GM23338 (cell line): Measurements from ENCODE around the gene AGBL4. TPM values are rescaled to one million over a fixed set of nuclear protein-coding genes. Genes with fewer than 3 reads are reported as not detected.

Experiments
- ATAC-seq: fragments of 200-7000 bp; cut with Tn5 transposase; 3 replicates; pipeline ENCODE4 v1.9.1; 2020
- DNase-seq: peaks from one replicate; pipeline ENCODE4 v3.0.0-alpha.2; 2015; ENCODE audit warnings: low spot score
- H2AFZ ChIP-seq: fragments of 200-600 bp; sonication (generic); 2 replicates; pipeline ENCODE4 v1.8.0; 2016; ENCODE audit warnings: antibody characterized with exemption, mild to moderate bottlenecking, moderate library complexity
- H3F3A ChIP-seq: fragments of 200-600 bp; sonication (generic); replicated peaks from 2 replicates; pipeline ENCODE4 v1.8.0; 2017; ENCODE audit warnings: antibody characterized with exemption, mixed run types, low read depth
- H3K27ac ChIP-seq: fragments of 200-600 bp; sonication (generic); 2 replicates; pipeline ENCODE4 v1.6.1; 2016; ENCODE audit warnings: low read depth
- H3K27me3 ChIP-seq: fragments of 200-600 bp; sonication (generic); 2 replicates; pipeline ENCODE4 v1.8.0; 2016; ENCODE audit warnings: mild to moderate bottlenecking, mixed run types, moderate library complexity; ENCODE audit not compliant: insufficient read depth
- H3K36me3 ChIP-seq: fragments of 200-600 bp; sonication (generic); 2 replicates; pipeline ENCODE4 v1.8.0; 2016; ENCODE audit warnings: mild to moderate bottlenecking; ENCODE audit not compliant: insufficient read depth
- H3K4me1 ChIP-seq: fragments of 200-600 bp; sonication (generic); 2 replicates; pipeline ENCODE4 v1.8.0; 2016; ENCODE audit warnings: mild to moderate bottlenecking, moderate library complexity; ENCODE audit not compliant: insufficient read depth
- H3K4me2 ChIP-seq: fragments of 200-600 bp; sonication (generic); 2 replicates; pipeline ENCODE4 v1.7.1; 2017; ENCODE audit warnings: mixed run types
- H3K4me3 ChIP-seq: fragments of 200-600 bp; sonication (generic); 2 replicates; pipeline ENCODE4 v1.6.1; 2016; ENCODE audit warnings: mixed run types
- H3K79me2 ChIP-seq: fragments of 200-600 bp; sonication (generic); replicated peaks from 2 replicates; pipeline ENCODE4 v1.8.0; 2017; ENCODE audit warnings: mild to moderate bottlenecking; ENCODE audit not compliant: insufficient read depth
- H3K9me2 ChIP-seq: fragments of 200-600 bp; sonication (generic); 2 replicates; pipeline ENCODE4 v1.8.0; 2017; ENCODE audit not compliant: insufficient read depth
- H4K20me1 ChIP-seq: fragments of 200-600 bp; sonication (generic); replicated peaks from 2 replicates; pipeline ENCODE4 v1.8.0; 2017; ENCODE audit warnings: mild to moderate bottlenecking; ENCODE audit not compliant: insufficient read depth
- H3K27ac Mint-ChIP-seq: 2 replicates; pipeline ENCODE4 v1.8.0; 2020; ENCODE audit warnings: inconsistent platforms, mild to moderate bottlenecking, moderate library complexity, mixed read lengths
- H3K27me3 Mint-ChIP-seq: 3 replicates; pipeline ENCODE4 v1.8.0; 2022; ENCODE audit warnings: low read depth, mild to moderate bottlenecking, moderate library complexity, mixed read lengths, inconsistent platforms; ENCODE audit not compliant: insufficient read depth, poor library complexity
- H3K36me3 Mint-ChIP-seq: 3 replicates; pipeline ENCODE4 v1.8.0; 2021; ENCODE audit warnings: low read depth, mild to moderate bottlenecking, inconsistent platforms, moderate library complexity, mixed read lengths
- H3K4me1 Mint-ChIP-seq: 3 replicates; pipeline ENCODE4 v1.8.0; 2020; ENCODE audit warnings: mild to moderate bottlenecking, inconsistent platforms, mixed read lengths
- H3K4me3 Mint-ChIP-seq: 3 replicates; pipeline ENCODE4 v1.8.0; 2021; ENCODE audit warnings: moderate library complexity, mild to moderate bottlenecking, inconsistent platforms, mixed read lengths
- H3K9me3 Mint-ChIP-seq: 3 replicates; pipeline ENCODE4 v1.8.0; 2020; ENCODE audit warnings: moderate library complexity, mild to moderate bottlenecking, inconsistent platforms, mixed read lengths
- CREB1 ChIP-seq: fragments of 250-450 bp; sonication (Bioruptor Pico); IDR thresholded peaks from 2 replicates; pipeline ENCODE4 v1.5.0; 2020; ENCODE audit warnings: low read depth, mild to moderate bottlenecking, moderate library complexity
- CTCF ChIP-seq, 2 experiments: fragments of 200-600 bp in 1 of 2; sonication (generic) in 1 of 2; conservative IDR thresholded peaks; 2 replicates each; pipeline versions ENCODE4 v1.5.1 to v1.6.1; 2016 to 2017; ENCODE audit warnings: antibody characterized with exemption in 2 of 2, low read depth in 2 of 2, mild to moderate bottlenecking in 2 of 2, moderate library complexity in 1 of 2
- EZH2 ChIP-seq: fragments of 200-600 bp; sonication (generic); IDR thresholded peaks from one replicate; pipeline ENCODE4 v1.8.0; 2017; ENCODE audit warnings: antibody characterized with exemption, mild to moderate bottlenecking, low read depth; ENCODE audit not compliant: unreplicated experiment
- EZH2phosphoT487 ChIP-seq: fragments of 200-600 bp; sonication (generic); IDR thresholded peaks from one replicate; pipeline ENCODE4 v1.8.1; 2018; ENCODE audit warnings: antibody characterized with exemption; ENCODE audit not compliant: unreplicated experiment
- JUNB ChIP-seq: IDR thresholded peaks from one replicate; pipeline ENCODE4 v1.6.1; 2016; ENCODE audit warnings: antibody characterized with exemption; ENCODE audit not compliant: unreplicated experiment
- NANOG ChIP-seq: IDR thresholded peaks from 2 replicates; pipeline ENCODE4 v1.6.1; 2016; ENCODE audit warnings: antibody characterized with exemption, borderline replicate concordance
- REST ChIP-seq: IDR thresholded peaks from one replicate; pipeline ENCODE4 v1.6.1; 2018; ENCODE audit warnings: antibody characterized with exemption; ENCODE audit not compliant: unreplicated experiment
- ZNF114 ChIP-seq: fragments of 250-450 bp; sonication (Bioruptor Pico); IDR thresholded peaks from 2 replicates; pipeline ENCODE4 v1.5.0; 2020; ENCODE audit warnings: mild to moderate bottlenecking, moderate library complexity
- ZNF462 ChIP-seq: fragments of 250-450 bp; sonication (Bioruptor Pico); IDR thresholded peaks from 2 replicates; pipeline ENCODE4 v1.5.0; 2020; ENCODE audit warnings: mild to moderate bottlenecking, moderate library complexity
- polyA plus RNA-seq: library from polyadenylated mRNA; unstranded; fragments of >200 nt; fragmentation: Nextera tagmentation; extraction: Ambion mirVana; gene quantifications from 2 replicates; pipeline ENCODE4 v1.2.1, GENCODE V29; 2016
- total RNA-seq: library from RNA; depleted of rRNA; stranded (reverse); fragments of >200 nt; shearing (Covaris generic); gene quantifications from 2 replicates; pipeline ENCODE4 v1.2.3, GENCODE V29; 2014

The AGBL4 gene
- total and polyA plus RNA-seq, 2 experiments from 2014 or later: 0.91 to 1.5 TPM

- TF ChIP-seq CTCF (conservative IDR thresholded peaks at IDR 0.05; ENCODE audit: low read depth in 2 of 2) (no peak), EZH2phosphoT487 (no peak), REST (no peak), CREB1 (no peak), ZNF114 (CRISPR knock-in tag) (no peak)
Observed at GRCh38 chr1:49136738-49137251, 887.0 kb downstream of the AGBL4 start (continued).

- no peaks in the 10 kb centered on the region for H3K9me2 ChIP-seq
- H3K27me3 ChIP-seq: no peaks in the 10 kb centered on the region
- no peaks in the 10 kb centered on the region for H3K4me1 ChIP-seq
- ATAC-seq: no peak
- H3K27ac ChIP-seq: no peak overlapping the region
- peaks cover 74% of the 10 kb centered on the region for H3K9me3 Mint-ChIP-seq
- no peaks in the 10 kb centered on the region for H3K4me1 Mint-ChIP-seq
- peaks cover 6% of the 10 kb centered on the region; the same call in 2 of the 3 replicates for H3K36me3 Mint-ChIP-seq
- no peak overlapping the region for H2AFZ ChIP-seq
- H3K4me2 ChIP-seq: no peak overlapping the region
- no peaks in the 10 kb centered on the region for H3K27me3 Mint-ChIP-seq
- H3K4me3 ChIP-seq: no peak overlapping the region
- H3K79me2 ChIP-seq: no peaks in the 10 kb centered on the region
- H4K20me1 ChIP-seq: no peaks in the 10 kb centered on the region
- DNase-seq: no peak
- H3K36me3 ChIP-seq: no peaks in the 10 kb centered on the region
- H3F3A ChIP-seq: no peaks in the 10 kb centered on the region
- TF ChIP-seq JUNB (no peak), EZH2phosphoT487 (no peak), NANOG (no peak), CTCF (conservative IDR thresholded peaks at IDR 0.05; ENCODE audit: low read depth in 2 of 2) (no peak), ZNF462 (CRISPR knock-in tag) (no peak), EZH2 (no peak), CREB1 (no peak)
- H3K27ac Mint-ChIP-seq: no peak overlapping the region
- no peak overlapping the region for H3K4me3 Mint-ChIP-seq
Observed at GRCh38 chr1:49125746-49126145, 898.0 kb downstream of the AGBL4 start.
